GM18951 (cell line): ENCODE results near the gene MICU1.

Experiments
- POLR2A ChIP-seq: IDR thresholded peaks from 4 replicates; pipeline ENCODE4 v1.6.1; 2011; ENCODE audit warnings: mild to moderate bottlenecking; ENCODE audit not compliant: insufficient read length, insufficient read depth; ENCODE audit errors: extremely low read depth
- in situ Hi-C: fragments of 300-500 bp; cut with MboI; formaldehyde crosslinking; loops from one replicate; pipeline ENCODE4 v1.12.0; 2022; ENCODE audit warnings: low sequenced_read_pairs, mixed read lengths, inconsistent platforms; ENCODE audit not compliant: unreplicated experiment

Gene MICU1

GRCh38 chr10:72645263-72645858, 19.5 kb upstream of the MICU1 start:
- TF ChIP-seq POLR2A: no peak
- in situ Hi-C loops: no loop called here

DNA sequence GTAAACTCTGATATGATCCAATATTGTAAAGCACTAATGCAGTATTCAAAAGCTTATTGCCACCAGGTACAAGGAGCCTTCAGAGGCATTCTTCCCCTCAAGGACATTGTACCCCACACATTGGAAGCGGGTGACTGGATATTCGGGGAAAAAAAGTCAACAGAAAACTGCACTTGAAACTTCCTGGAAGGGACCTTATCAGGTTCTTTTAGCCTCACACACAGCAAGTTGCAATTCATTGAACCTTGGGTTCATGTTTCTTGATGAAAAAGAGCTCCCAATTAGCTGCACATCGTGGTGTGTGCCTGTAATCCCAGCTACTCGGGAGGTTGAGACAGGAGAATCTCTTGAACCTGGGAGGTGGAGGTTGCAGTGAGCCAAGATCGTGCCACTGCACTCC, 16.4 kb upstream of the MICU1 start:
- in situ Hi-C loops: no loop called here
- TF ChIP-seq POLR2A: no peak

DNA sequence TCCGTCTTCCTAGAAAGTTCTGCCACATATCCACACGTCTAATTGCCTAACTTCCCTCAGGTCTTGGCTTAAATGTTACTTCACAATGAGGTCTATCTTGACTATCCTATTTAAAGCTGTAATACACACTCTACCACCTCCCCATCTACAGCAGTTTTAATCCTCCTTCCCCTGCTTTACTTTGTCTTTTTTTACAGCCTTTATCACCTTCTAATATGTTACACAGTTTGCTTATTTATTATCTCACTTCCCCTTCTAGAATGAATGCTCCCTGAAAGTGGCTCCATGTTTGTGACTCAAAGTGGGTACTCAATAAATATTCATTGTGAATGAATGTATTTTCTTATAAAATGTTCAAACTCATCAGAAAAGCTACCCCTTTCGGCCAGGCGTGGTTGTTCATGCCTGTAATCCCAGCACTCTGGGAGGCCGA, 13.6 kb upstream of the MICU1 start:
- TF ChIP-seq POLR2A: no peak
- in situ Hi-C loops: no loop called here

DNA sequence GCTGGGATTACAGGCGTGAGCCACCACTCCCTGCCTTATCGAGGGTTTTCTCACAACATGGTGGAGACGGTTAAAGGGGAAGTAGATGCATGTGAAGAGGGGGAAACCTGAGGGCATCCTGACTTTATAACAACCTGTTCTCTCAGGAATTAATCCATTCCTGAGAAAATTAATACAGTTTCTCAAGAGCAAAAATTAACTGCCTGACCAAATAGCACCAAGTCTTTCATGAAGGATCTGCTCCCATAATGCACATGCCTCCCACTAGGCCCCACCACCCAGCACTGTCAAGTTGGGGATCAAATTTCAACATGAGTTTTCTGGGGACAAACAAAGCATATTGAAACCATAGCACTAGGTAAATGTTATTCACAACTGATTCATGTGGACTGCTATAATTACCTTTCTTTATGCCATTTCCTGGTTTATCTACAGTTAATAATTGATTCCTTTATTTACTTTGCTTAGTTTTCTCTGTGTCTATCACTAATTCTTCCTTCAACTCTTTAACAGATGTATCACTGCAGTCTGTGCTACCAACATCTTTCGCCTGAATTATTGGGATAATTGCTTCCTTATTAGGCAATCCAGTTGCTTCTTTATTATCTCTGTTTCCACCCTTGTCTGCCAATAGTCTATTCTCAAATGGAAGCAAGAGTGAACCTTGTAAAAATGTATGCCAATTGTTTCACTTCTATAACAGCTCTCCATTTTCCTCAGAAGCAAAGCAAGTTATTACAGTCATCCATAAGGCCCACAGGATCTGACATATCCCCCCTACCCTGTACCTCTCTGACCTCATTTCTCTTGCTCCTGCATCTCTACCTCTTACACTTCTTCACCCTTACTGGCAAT, 12.9 kb upstream of the MICU1 start:
- in situ Hi-C loops: no loop called here

DNA sequence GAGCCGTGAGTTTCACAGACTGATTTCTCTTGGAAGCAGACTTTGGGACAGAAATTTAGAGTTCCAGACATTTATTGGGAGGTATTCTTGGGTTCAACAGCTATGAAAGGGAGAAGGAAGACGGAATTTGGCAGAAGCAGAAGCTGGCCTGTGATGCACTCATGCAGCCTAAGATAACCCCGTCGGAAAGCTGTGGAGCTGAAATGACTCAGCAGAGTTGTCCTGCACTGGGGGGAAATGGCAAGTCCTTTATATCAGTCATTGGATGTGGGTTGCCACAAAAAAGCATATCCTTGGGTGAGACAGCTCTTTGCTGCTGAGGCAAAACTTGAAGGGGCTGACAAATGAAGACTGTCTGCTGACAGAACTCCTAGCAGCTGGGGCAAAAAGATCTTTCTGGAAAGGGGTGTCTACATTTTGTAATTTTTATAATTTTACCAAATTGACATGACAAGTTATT, 11.5 kb upstream of the MICU1 start:
- TF ChIP-seq POLR2A: no peak
- in situ Hi-C loops: no loop called here

More for the DNA sequence above, 12.9 kb upstream of the MICU1 start:
- TF ChIP-seq POLR2A: no peak

GRCh38 chr10:72630144-72630543, 4.3 kb upstream of the MICU1 start:
- TF ChIP-seq POLR2A: no peak
- in situ Hi-C loops: no loop called here

DNA sequence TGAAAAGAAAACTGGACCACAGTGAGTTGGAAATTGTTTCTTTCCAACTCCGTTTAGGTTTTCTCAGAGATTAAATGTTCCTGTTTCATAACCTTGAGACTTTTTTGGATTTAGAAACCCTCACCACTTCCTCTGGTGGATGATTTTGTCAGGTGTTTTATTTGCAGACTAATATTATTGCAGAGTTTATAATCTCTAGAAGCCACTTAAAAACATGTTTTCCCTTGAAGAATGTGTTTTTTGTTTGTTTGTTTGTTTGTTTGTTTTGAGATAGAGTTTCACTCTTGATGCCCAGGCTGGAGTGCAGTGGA, 520 bp upstream of the MICU1 start:
- no peak for TF ChIP-seq POLR2A
- in situ Hi-C loops: no loop called here

GRCh38 chr10:72625276-72625607, 637 bp downstream of the MICU1 start:
- no peak for TF ChIP-seq POLR2A
- in situ Hi-C loops: no loop called here

DNA sequence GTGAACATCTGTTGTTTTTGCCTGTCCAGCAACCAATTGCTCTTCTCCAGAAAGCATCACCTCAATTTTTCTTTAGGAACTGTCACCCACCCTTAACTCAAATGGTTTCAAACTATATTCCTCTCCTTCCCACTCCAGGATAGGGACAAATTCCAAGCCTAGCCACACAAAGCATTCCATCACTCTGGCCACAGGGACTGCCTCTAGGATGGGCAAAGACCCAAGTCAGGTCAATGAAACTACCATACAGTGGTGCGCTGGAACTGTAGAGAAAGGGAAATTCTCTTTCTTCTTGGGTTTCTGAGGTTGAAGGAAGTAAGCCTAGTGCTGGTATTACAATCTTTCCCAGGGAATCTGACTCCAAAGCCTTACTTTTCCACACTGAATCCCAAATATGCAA, 3.6 kb downstream of the MICU1 start:
- in situ Hi-C loops: no loop called here
- no peak for TF ChIP-seq POLR2A

- in situ Hi-C loops: no loop called here
- TF ChIP-seq POLR2A: no peak
Observed at GRCh38 chr10:72616716-72617115, 9.2 kb downstream of the MICU1 start.

GRCh38 chr10:72615970-72616369, 9.9 kb downstream of the MICU1 start:
- in situ Hi-C loops: no loop called here
- no peak for TF ChIP-seq POLR2A

GRCh38 chr10:72612203-72612826, 13.6 kb downstream of the MICU1 start:
- TF ChIP-seq POLR2A: no peak
- in situ Hi-C loops: no loop called here

DNA sequence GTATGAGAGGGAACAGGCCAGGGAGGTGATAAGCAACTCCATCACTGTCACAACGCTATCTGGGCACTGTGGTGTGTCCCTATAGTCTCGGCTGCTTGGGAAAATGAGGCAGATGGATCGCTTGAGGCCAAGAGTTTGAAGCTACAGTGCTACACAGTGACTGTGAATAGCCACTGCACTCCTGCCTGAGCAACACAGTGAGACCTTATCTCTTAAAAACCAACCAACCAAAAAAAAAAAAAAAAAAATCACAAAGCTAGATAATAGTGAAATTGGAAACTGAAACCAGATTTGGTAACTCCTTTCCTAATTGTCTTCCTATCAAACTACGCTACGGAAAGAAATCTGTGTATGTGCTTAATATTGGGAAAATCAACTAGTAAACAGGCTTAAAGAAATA, 14.1 kb downstream of the MICU1 start:
- TF ChIP-seq POLR2A: no peak
- in situ Hi-C loops: no loop called here

GRCh38 chr10:72610466-72610865, 15.4 kb downstream of the MICU1 start:
- TF ChIP-seq POLR2A: no peak
- in situ Hi-C loops: no loop called here
